Embryonic facial prominence (tissue), 1 donor: ENCODE results near the gene GAGE1.
"Not testable (repeated sequence)": the region's sequence is repeated elsewhere in the genome, so short reads cannot be mapped to it uniquely, and the experiment has no call there.

ENCODE experiments used
- DNase-seq: peaks from one replicate; pipeline ENCODE4 v3.0.0-alpha.2; 2016; ENCODE audit errors: extremely low spot score

Gene GAGE1

GRCh38 chrX:49598720-49599119, at the start of gene GAGE1:
Gene GAGE1 (plus strand): TSS chrX:49599020. CDS start chrX:49600175, 1,155 bp downstream.
- DNase-seq, result not testable (repeated sequence)

- not testable (repeated sequence) for DNase-seq
Observed at GRCh38 chrX:49550989-49551388, 47.8 kb upstream of the GAGE1 start, which contains the start of gene GAGE12E. Gene GAGE12E (plus strand): TSS chrX:49551289. CDS start chrX:49552444, 1,155 bp downstream.

DNA sequence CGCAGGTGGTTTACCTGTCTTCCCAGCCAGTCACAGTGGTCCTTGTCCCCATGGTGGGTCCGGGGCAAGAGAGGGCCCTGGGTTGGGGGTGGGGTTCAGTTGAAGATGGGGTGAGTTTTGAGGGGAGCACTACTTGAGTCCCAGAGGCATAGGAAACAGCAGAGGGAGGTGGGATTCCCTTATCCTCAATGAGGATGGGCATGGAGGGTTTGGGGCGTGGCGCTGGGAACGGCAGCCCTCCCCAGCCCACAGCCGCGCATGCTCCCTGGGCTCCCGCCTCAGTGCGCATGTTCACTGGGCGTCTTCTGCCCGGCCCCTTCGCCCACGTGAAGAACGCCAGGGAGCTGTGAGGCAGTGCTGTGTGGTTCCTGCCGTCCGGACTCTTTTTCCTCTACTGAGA, 38.3 kb upstream of the GAGE1 start, which contains the start of gene GAGE12F:
Gene GAGE12F (plus strand): TSS at position 301 of the 400 bp plus-strand sequence. CDS start 1,155 bp downstream, outside the sequence.
- not testable (repeated sequence) for DNase-seq

- DNase-seq, result not testable (repeated sequence)
Observed at GRCh38 chrX:49568728-49569127, 30.1 kb upstream of the GAGE1 start.

GRCh38 chrX:49569152-49569551, 29.7 kb upstream of the GAGE1 start:
- not testable (repeated sequence) for DNase-seq

DNA sequence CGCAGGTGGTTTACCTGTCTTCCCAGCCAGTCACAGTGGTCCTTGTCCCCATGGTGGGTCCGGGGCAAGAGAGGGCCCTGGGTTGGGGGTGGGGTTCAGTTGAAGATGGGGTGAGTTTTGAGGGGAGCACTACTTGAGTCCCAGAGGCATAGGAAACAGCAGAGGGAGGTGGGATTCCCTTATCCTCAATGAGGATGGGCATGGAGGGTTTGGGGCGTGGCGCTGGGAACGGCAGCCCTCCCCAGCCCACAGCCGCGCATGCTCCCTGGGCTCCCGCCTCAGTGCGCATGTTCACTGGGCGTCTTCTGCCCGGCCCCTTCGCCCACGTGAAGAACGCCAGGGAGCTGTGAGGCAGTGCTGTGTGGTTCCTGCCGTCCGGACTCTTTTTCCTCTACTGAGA, 28.7 kb upstream of the GAGE1 start, which contains the start of gene GAGE12G:
Gene GAGE12G (plus strand): TSS at position 301 of the 400 bp plus-strand sequence. CDS start 1,155 bp downstream, outside the sequence.
- not testable (repeated sequence) for DNase-seq

DNA sequence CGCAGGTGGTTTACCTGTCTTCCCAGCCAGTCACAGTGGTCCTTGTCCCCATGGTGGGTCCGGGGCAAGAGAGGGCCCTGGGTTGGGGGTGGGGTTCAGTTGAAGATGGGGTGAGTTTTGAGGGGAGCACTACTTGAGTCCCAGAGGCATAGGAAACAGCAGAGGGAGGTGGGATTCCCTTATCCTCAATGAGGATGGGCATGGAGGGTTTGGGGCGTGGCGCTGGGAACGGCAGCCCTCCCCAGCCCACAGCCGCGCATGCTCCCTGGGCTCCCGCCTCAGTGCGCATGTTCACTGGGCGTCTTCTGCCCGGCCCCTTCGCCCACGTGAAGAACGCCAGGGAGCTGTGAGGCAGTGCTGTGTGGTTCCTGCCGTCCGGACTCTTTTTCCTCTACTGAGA, 19.2 kb upstream of the GAGE1 start, which contains the start of gene GAGE12H:
Gene GAGE12H (plus strand): TSS at position 301 of the 400 bp plus-strand sequence. CDS start 1,155 bp downstream, outside the sequence.
- not testable (repeated sequence) for DNase-seq

- not testable (repeated sequence) for DNase-seq
Observed at GRCh38 chrX:49589196-49589595, 9.6 kb upstream of the GAGE1 start, which contains the start of gene GAGE2A. Gene GAGE2A (plus strand): TSS chrX:49589496. CDS start chrX:49590651, 1,155 bp downstream.

DNA sequence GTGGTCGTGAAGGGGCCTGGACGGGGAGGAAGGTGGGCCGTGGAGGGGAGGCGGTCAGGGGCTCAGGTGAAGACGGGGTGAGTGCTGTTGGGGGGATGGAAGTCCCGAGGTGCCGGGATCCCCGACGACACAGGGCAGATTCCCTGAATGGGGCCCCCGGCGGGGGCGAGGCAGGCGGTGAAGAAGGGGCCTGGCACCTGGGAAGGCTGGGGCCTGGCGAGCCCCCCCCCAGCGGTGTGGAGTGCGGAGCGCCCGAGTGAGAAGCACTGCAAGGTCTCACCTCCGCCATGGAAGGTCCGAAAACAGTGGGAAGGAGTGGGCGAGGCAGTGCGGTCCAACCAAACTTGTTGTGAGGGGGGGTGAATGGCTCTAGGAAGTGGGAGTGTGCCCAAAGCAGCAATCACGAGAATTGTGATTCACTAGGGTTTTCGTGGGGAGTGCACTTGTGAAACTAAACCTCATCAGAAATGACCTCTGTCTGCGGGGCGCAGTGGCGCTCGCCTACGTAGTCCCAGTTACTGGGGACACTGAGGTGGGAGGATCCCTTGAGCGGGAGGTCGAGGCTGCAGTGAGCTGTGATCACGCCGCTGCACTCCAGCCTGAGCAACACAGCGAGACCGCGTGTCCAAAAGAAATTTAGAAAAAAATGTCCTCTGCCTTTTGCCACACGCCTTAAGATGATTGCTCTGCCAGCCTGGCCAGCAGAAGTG, 8.9 kb upstream of the GAGE1 start:
- DNase-seq, result not testable (repeated sequence)

DNA sequence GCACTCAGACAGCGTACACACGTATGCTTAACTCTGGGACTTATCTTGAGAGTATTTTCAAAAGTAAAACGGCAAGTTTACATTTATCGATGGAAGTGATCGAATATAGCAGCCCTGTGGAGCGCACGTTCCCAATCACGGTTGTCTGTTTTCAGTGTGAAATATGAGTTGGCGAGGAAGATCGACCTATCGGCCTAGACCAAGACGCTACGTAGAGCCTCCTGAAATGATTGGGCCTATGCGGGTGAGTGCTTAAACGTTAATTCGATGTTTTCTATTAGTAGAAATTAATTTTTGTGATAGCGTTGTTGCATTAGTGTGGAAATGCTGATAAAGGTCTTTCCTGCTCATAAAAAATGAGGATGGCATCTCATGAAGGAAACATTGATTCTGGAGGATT, 8.3 kb upstream of the GAGE1 start:
- not testable (repeated sequence) for DNase-seq

DNA sequence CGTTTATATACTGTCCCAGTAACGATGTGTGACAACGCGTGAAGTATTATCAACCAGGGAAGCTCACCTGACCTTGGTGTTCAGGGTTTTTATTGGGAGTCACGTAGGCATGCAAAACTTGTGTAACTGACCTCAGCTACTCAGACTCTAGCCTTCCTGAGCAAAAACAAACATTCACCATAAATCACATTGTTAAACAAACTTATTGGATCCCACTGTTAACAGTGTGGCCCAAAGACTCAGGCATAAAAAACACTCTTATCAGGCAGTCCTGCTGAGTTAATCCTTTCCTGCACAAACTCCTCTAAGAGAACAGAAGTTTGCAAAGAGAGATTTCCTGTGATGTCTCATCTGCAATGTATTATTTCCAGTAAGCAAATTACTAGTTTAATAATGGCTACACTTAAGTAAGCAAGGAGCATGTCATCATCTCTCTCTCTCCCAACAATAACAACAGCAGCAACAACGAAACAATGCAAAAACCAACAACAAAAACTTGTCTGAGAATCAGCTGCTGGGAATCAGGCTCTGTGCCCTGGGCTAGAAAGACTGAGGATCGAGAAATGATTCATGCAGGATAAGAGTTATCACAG, 12.0 kb downstream of the GAGE1 start:
- no peak for DNase-seq

DNA sequence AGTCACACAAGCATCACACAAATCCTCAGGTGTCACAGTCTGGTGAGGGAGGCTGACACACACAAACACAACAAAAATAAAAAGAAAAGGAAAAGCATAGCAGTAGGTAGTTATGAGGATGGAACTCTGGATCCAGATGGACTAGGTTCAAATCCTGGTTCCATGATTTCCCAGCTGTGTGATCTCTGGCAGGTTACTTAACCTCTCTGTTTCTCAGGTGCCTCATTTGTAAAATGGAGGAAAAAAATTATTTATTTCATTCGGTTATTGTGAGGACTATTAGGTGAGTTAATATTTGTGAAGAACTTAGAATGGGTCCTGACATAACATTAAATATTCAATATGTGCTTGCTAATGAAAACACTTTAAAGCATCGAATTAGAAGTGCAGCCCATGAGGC, 19.8 kb downstream of the GAGE1 start:
- no peak for DNase-seq

GRCh38 chrX:49627086-49627777, 28.4 kb downstream of the GAGE1 start:
- no peak for DNase-seq

DNA sequence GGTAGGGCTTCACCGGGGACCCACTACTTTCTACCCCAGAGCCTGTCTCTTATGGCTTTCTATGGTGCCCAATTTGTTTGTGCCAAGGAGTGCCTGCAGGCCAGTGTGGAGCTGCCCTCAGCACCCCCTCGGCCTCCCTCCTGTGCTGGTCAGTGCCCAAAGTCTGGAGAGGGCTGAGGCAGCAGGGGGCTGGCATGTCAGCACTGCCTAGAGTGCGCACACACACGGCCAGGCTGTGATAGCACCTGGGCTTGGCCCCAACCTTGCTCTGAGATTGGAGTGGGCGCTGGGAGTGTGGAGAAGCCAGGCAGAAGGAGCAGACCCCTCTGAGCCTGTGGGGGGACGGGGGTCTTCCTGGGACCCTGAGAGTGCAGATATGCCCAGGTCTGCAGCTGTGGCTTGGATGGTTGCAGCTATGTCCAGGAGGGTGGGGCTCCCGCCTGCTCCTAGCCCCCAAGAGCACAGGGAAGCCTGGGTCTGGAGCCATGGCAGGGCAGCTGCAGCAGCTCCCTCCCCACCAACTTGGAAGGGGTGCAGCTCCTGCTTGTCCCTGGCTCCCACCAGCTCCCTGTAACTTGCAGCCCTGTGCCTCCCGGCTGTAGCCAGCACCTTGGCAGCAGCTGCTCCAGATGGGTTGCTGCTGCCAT, 46.3 kb downstream of the GAGE1 start:
- no peak for DNase-seq

DNA sequence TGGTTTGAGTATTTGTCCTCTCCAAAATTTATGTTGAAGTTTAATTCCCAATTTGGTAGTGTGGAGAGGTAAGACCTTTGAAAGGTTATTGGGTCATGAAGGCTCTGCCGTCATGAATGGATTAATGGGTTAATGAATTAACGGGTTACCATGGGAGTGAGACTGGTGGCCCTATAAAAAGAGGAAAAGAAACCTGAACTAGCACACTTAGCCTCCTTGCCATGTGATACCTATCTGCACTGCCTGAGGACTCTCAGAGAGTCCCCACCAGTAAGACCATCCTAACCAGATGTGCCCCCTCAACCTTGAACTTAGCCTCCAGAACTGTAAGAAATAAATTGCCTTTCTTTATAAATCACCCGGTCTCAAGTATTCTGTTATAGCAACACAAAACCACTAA, 57.7 kb downstream of the GAGE1 start:
- no peak for DNase-seq
